Measurements from ENCODE around the gene NTSR1. TPM values are rescaled to one million over a fixed set of nuclear protein-coding genes. Genes with fewer than 3 reads are reported as not detected.

Gene NTSR1
- total and polyA plus RNA-seq, 7 donors: 0.60 to 54.0 (median 8.8) TPM; not detected in 1

DNA sequence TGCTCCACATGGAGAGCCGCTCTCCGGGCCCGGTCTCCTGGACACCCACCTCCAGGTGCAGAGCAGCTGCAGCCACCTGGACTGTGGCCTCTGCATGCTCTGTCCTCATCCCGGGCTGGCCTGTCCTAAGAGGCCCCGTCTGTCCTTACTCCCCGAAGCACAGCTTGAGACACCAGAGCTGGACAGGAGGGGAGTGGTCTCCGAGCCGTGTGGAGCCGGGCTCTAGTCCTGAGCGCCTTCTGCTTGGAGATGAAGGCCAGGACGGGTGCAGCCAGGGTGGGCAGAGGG, 6.7 kb upstream of the NTSR1 start:
- Histone ChIP-seq H3K4me3 (no peak overlapping the region), H3K27ac (no peak overlapping the region), H3K9me3 (no peaks in the 10 kb centered on the region), H3K4me1 (peaks cover 4 to 32% (median 27%) of the 10 kb centered on the region in 4 donors), H3K36me3 (no peaks in the 10 kb centered on the region), H3K27me3 (no peaks in the 10 kb centered on the region)
- 82 to 84% methylated on average over 11 of the region's 11 CpGs for WGBS, 2 donors
- TF ChIP-seq, protein P1, sequence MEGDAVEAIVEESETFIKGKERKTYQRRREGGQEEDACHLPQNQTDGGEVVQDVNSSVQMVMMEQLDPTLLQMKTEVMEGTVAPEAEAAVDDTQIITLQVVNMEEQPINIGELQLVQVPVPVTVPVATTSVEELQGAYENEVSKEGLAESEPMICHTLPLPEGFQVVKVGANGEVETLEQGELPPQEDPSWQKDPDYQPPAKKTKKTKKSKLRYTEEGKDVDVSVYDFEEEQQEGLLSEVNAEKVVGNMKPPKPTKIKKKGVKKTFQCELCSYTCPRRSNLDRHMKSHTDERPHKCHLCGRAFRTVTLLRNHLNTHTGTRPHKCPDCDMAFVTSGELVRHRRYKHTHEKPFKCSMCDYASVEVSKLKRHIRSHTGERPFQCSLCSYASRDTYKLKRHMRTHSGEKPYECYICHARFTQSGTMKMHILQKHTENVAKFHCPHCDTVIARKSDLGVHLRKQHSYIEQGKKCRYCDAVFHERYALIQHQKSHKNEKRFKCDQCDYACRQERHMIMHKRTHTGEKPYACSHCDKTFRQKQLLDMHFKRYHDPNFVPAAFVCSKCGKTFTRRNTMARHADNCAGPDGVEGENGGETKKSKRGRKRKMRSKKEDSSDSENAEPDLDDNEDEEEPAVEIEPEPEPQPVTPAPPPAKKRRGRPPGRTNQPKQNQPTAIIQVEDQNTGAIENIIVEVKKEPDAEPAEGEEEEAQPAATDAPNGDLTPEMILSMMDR (IDR thresholded peaks at IDR 0.05): no peak
- peak in 1 of 4 donors; percentile 5 for TF ChIP-seq POLR2AphosphoS5 (IDR thresholded peaks at IDR 0.05)
- no peak for DNase-seq
- intact Hi-C loops (cut with DNase I): loop anchor here (2.0 kb wide), 1 partner anchor 33 kb away; no protein-coding TSS in a partner anchor

DNA sequence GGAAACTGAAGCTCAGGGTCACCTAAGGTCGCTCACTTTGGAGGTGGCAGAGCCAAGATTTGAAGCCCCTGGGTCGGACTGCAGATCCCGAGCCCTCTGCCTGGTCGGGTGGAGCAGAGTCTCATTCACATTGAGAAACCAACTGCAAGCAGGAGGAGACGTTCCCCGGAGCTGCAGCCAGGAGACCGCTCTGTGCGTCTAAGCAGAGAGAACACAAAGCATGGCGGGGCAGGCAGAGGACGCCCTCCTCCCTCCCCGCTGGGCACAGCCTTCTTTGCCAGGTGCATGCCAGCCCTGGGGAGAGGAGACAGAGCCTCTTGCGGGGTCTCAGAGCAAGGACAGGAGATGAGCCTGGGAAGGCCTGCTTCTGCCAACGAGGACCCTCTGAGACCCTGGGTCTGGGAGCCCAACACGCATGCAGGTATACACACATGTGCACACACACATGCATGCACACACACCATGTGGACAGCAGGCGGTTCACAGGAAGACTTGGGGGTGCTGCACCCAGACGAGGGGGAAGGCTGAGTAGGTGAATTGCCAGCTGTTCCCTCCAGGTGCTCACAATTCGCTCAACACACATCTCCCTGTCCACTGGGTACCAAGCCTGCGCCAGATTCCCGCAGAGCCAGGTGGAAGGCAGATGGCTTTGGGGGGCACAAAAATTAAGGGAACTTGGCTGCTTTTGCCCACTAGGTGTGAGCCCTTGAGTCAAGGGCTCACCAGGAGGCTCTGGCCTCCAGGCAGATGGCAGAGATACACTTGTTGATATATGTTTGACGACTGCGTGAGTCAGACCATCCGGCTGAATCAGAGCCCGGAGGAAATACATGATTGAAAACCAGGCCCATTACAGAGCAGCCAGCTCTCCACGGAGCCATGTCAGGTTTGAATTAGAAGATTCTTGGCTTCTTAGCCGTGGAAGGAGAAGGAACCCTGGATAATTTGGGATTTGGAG, 5.5 kb upstream of the NTSR1 start:
- 80 to 84% methylated on average over 25 of the region's 25 CpGs for WGBS, 2 donors
- Histone ChIP-seq H3K36me3 (no peaks in the 10 kb centered on the region), H3K4me3 (no peak overlapping the region), H3K9me3 (no peaks in the 10 kb centered on the region), H3K27me3 (peaks cover under 1 to 7% (median 3%) of the 10 kb centered on the region in 3 donors), H3K27ac (peak overlapping the region in 3 of 4 donors; percentile 59 to 82 (median 80)), H3K4me1 (peaks cover 4 to 39% (median 29%) of the 10 kb centered on the region in 4 donors)
- TF ChIP-seq POLR2A (IDR thresholded peaks at IDR 0.05) (no peak), POLR2AphosphoS5 (IDR thresholded peaks at IDR 0.05) (peak in 3 of 4 donors; percentile 32 to 50 (median 48)), EP300 (IDR thresholded peaks at IDR 0.05) (no peak)
- TF ChIP-seq, protein P1 (IDR thresholded peaks at IDR 0.05): peak; percentile 33 to 73 (median 48)
- intact Hi-C loops (cut with DNase I): loop anchor here (1.0 to 2.0 kb wide), 2 partner anchors 34 to 88 kb away; no protein-coding TSS in a partner anchor
- DNase-seq: peak; percentile 83

DNA sequence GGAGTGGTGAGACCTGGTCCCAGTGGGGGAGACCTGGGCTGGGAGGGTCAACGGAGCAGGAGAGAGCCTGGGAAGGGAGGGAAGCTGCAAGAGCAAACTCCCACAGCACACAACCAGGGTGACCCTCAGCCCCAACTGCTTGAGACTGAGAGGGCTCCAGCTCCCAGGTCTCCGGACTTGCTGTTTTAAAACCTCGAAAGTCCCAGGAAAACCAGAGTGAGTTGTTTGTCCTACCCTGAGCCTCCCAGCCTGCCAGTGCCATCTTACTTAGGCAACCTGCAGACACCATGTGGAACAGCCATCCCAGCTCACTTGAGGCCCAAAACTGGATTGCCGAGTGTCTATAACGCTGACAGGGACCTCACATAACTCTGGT, 4.8 kb upstream of the NTSR1 start:
- peaks cover 4 to 41% (median 35%) of the 10 kb centered on the region in 4 donors for H3K4me1 ChIP-seq
- no peaks in the 10 kb centered on the region for H3K36me3 ChIP-seq
- H3K27ac ChIP-seq: peak overlapping the region in 3 of 4 donors; percentile 59 to 82 (median 80)
- TF ChIP-seq, protein P1 (IDR thresholded peaks at IDR 0.05): no peak
- TF ChIP-seq POLR2AphosphoS5 (IDR thresholded peaks at IDR 0.05) (no peak), EP300 (IDR thresholded peaks at IDR 0.05) (no peak), POLR2A (IDR thresholded peaks at IDR 0.05) (no peak)
- no peaks in the 10 kb centered on the region for H3K9me3 ChIP-seq
- 77 to 86% methylated on average over 5 of the region's 5 CpGs for WGBS, 2 donors
- peaks cover 2 to 11% (median 10%) of the 10 kb centered on the region in 3 donors for H3K27me3 ChIP-seq
- no peak overlapping the region for H3K4me3 ChIP-seq
- intact Hi-C loops (cut with DNase I): loop anchor here (1.0 to 2.0 kb wide), 2 partner anchors 35 to 87 kb away; no protein-coding TSS in a partner anchor
- no peak for DNase-seq

DNA sequence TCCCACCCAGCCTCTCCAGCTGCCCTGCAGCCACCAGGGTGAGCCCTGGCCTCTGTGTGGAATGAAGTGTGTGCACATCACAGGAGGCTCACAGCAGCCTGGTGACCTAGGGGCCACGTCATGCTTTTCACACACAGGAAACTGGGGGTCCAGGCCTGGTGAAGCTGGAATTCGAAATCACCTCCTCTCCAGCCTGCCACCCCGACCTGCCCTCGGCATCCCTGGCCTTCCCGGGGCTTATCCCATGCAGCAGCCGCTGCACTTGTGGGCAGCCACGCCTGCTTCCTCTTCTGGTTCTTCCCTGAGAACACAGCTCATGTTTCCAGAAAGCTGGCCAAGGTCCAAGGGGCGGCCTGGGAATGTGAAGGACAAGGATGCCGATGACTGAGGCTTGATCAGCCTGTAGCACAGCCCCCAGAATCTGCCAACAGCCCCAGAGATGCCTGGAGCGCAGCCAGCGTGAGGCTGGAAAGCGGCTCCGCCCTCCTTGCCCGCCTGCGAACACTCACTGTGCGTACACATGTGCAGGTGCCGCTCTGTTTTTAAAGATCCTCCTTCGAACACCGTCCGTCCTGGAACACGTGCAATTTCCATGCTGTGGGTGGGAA, 4.2 kb upstream of the NTSR1 start:
- peak overlapping the region in 3 of 4 donors; percentile 59 to 82 (median 80) for H3K27ac ChIP-seq
- no peaks in the 10 kb centered on the region for H3K9me3 ChIP-seq
- H3K4me3 ChIP-seq: peak overlapping the region in 1 of 4 donors; percentile 1
- H3K36me3 ChIP-seq: no peaks in the 10 kb centered on the region
- H3K4me1 ChIP-seq: peaks cover 4 to 41% (median 37%) of the 10 kb centered on the region in 4 donors
- intact Hi-C loops (cut with DNase I): no loop called here
- no peak for TF ChIP-seq POLR2A (IDR thresholded peaks at IDR 0.05)
- TF ChIP-seq EP300 (IDR thresholded peaks at IDR 0.05): no peak
- TF ChIP-seq, protein P1 (IDR thresholded peaks at IDR 0.05): no peak
- TF ChIP-seq POLR2AphosphoS5 (IDR thresholded peaks at IDR 0.05): peak in 3 of 4 donors; percentile 53 to 67 (median 53)
- H3K27me3 ChIP-seq: peaks cover 4 to 17% (median 16%) of the 10 kb centered on the region in 3 donors
- WGBS, 2 donors: 7 to 37% methylated on average over 21 of the region's 21 CpGs
- peak; percentile 96 for DNase-seq

Data from sigmoid colon (tissue), 7 donors.